Lung (tissue), 12 donors: ENCODE measurements around the gene KCTD11. TPM values are rescaled to one million over a fixed set of nuclear protein-coding genes. Genes with fewer than 3 reads are reported as not detected.

ENCODE experiments used
- ATAC-seq: fragments of 200-7000 bp; cut with Tn5 transposase; one replicate; pipeline ENCODE4 v1.9.1; 2020; ENCODE audit warnings: moderate number of reproducible peaks; ENCODE audit not compliant: insufficient read depth, low FRiP score
- DNase-seq, 3 donors: peaks; one replicate each; pipeline ENCODE4 v3.0.0-alpha.2; 2013 to 2017
- H3K27ac ChIP-seq, 2 donors: one replicate each; pipeline ENCODE4 v1.5.1; 2013; ENCODE audit warnings: mild to moderate bottlenecking in 2 of 2, moderate library complexity in 2 of 2, control low read depth in 1 of 2, inconsistent platforms in 1 of 2, low read depth in 1 of 2, low read length in 1 of 2
- H3K27me3 ChIP-seq, 3 donors: one replicate each; pipeline ENCODE4 v1.5.1; 2013; ENCODE audit warnings: low read length in 2 of 3; ENCODE audit not compliant: control insufficient read depth in 3 of 3, insufficient read depth in 3 of 3
- H3K36me3 ChIP-seq, 4 donors: one replicate each; pipeline ENCODE4 v1.5.1; 2013; ENCODE audit warnings: low read length in 4 of 4, mild to moderate bottlenecking in 1 of 4, moderate library complexity in 1 of 4; ENCODE audit not compliant: control insufficient read depth in 4 of 4, insufficient read depth in 4 of 4
- H3K4me1 ChIP-seq, 5 donors: one replicate each; pipeline ENCODE4 v1.5.1; 2013; ENCODE audit warnings: low read length in 5 of 5, mild to moderate bottlenecking in 2 of 5, moderate library complexity in 1 of 5; ENCODE audit not compliant: control insufficient read depth in 5 of 5, insufficient read depth in 5 of 5
- H3K4me3 ChIP-seq: one replicate; pipeline ENCODE4 v1.5.1; 2013; ENCODE audit warnings: mild to moderate bottlenecking, control low read depth, moderate library complexity
- H3K9ac ChIP-seq, 2 donors: one replicate each; pipeline ENCODE4 v1.5.1; 2013; ENCODE audit warnings: low read length in 2 of 2, control low read depth in 1 of 2; ENCODE audit not compliant: insufficient read depth in 1 of 2
- H3K9me3 ChIP-seq, 4 donors: one replicate each; pipeline ENCODE4 v1.5.1; 2013; ENCODE audit warnings: low read length in 3 of 4, mild to moderate bottlenecking in 1 of 4, moderate library complexity in 1 of 4; ENCODE audit not compliant: control insufficient read depth in 4 of 4, insufficient read depth in 3 of 4
- CTCF ChIP-seq: IDR thresholded peaks from 2 replicates; pipeline ENCODE4 v1.5.1; 2012; ENCODE audit warnings: mild to moderate bottlenecking; ENCODE audit errors: control extremely low read depth, extremely low read depth
- WGBS, 2 donors: extraction: QIAGEN DNeasy Blood & Tissue Kit; methylation state at CpG; one replicate each; pipeline ENCODE4 v1.1.7; 2013; 5-methylcytosine and 5-hydroxymethylcytosine counted together
- polyA plus RNA-seq, 2 donors: library from polyadenylated mRNA; stranded (reverse); fragments of 200-250 nt; gene quantifications; one replicate each; pipeline ENCODE4 v1.2.1, GENCODE V29; 2013
- total RNA-seq, 2 donors: library from RNA; depleted of rRNA in 1 of 2; stranded (reverse); fragments of >200 nt in 1 of 2; gene quantifications; one replicate each; pipeline ENCODE4 v1.2.1, GENCODE V29; 2014 to 2021
- donor health status: control.
- donor health status: control.
- donor health status: Bipolar disorder and iron deficiency.
- donor health status: healthy.
- donor health status: DM: yes; HTN: yes; CAD: no.

The KCTD11 gene
- total and polyA plus RNA-seq, 4 donors = 5.9 to 14.9 (median 12.6) TPM

- no peaks in the 10 kb centered on the region for H3K36me3 ChIP-seq
- 86 to 90% methylated on average over 5 of the region's 5 CpGs for WGBS, 2 donors
- H3K9me3 ChIP-seq = no peaks in the 10 kb centered on the region
- H3K9ac ChIP-seq = no peak overlapping the region
- H3K27me3 ChIP-seq = no peaks in the 10 kb centered on the region
- H3K4me3 ChIP-seq = no peak overlapping the region
- no peak overlapping the region for H3K27ac ChIP-seq
- DNase-seq = no peak
- ATAC-seq = no peak
- TF ChIP-seq CTCF = no peak
- peaks cover 0 to 1% (median 0%) of the 10 kb centered on the region in 5 donors for H3K4me1 ChIP-seq
Measured at GRCh38 chr17:7369825-7370224, 17.9 kb downstream of the KCTD11 start.

- DNase-seq (no peak), ATAC-seq (no peak)
- Histone ChIP-seq H3K27me3 (no peaks in the 10 kb centered on the region), H3K27ac (no peak overlapping the region), H3K9me3 (no peaks in the 10 kb centered on the region), H3K9ac (no peak overlapping the region), H3K36me3 (no peaks in the 10 kb centered on the region), H3K4me3 (no peak overlapping the region), H3K4me1 (peaks cover 0 to 1% (median 0%) of the 10 kb centered on the region in 5 donors)
- WGBS, 2 donors = 88 to 94% methylated on average over 4 of the region's 4 CpGs
- no peak for TF ChIP-seq CTCF
Measured at GRCh38 chr17:7370853-7371252, 18.9 kb downstream of the KCTD11 start.

DNA sequence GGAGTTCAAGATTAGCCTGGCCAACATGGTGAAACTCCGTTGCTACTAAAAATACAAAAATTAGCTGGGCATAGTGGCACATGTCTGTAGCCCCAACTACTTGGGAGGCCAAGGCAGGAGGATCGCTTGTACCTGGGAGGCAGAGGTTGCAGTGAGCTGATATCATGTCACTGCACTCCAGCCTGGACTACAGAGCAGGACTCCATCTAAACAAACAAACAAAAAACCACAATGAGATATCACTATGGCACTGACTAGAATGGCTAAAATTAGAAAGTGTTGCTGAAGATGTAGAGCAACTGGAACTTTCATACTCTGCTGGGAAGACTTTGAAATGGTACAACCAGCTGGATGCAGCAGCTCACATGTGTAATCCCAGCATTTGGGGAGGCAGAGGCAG, 22.4 kb downstream of the KCTD11 start:
- no peak for TF ChIP-seq CTCF
- no peaks in the 10 kb centered on the region for H3K27me3 ChIP-seq
- H3K27ac ChIP-seq = no peak overlapping the region
- H3K9ac ChIP-seq = no peak overlapping the region
- WGBS, 2 donors = 86 to 92% methylated on average over 2 of the region's 2 CpGs
- no peak for ATAC-seq
- no peaks in the 10 kb centered on the region for H3K9me3 ChIP-seq
- H3K36me3 ChIP-seq = no peaks in the 10 kb centered on the region
- no peak for DNase-seq
- H3K4me1 ChIP-seq = peaks cover 0 to 1% (median 0%) of the 10 kb centered on the region in 5 donors
- no peak overlapping the region for H3K4me3 ChIP-seq

DNA sequence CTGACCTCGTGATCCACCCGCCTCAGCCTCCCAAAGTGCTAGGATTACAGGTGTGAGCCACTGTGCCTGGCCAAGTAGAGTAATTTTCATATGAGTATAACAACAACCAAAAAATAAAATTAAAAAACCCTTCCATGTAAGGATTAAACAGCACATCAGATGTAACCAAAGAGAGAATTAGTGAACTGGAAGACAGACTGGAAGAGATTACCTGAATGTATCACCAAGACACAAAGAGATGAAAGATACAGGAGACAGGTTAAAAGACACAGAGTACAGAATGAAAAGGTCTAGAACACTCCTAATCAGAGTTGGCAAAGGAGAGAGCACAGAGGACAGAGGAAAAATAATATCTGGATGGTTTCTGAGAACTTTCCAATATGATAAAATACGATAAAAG, 27.2 kb downstream of the KCTD11 start:
- H3K4me1 ChIP-seq = peaks cover 0 to 25% (median 10%) of the 10 kb centered on the region in 5 donors
- ATAC-seq (no peak), DNase-seq (no peak)
- no peak overlapping the region for H3K4me3 ChIP-seq
- peaks cover 0 to 9% (median 0%) of the 10 kb centered on the region in 3 donors for H3K27me3 ChIP-seq
- H3K9me3 ChIP-seq = no peaks in the 10 kb centered on the region
- H3K9ac ChIP-seq = no peak overlapping the region
- WGBS, 2 donors = 96 to 98% methylated on average over 3 of the region's 3 CpGs
- H3K27ac ChIP-seq = no peak overlapping the region
- H3K36me3 ChIP-seq = peaks cover 0 to 1% (median 0%) of the 10 kb centered on the region in 4 donors
- TF ChIP-seq CTCF = no peak
